Cardiac muscle cell (in vitro differentiated cells and primary cell): ENCODE data around the gene ZBTB46. TPM values are rescaled to one million over a fixed set of nuclear protein-coding genes. Genes with fewer than 3 reads are reported as not detected.
A peak's percentile ranks its signal among the peaks of the same experiment; 100 is the strongest.

Source experiments
- DNase-seq, 2 donors: peaks; one replicate each; pipeline versions ENCODE4 v3.0.0 to v3.0.0-alpha.2; 2010 to 2017; ENCODE audit warnings: low read depth in 1 of 2, low spot score in 1 of 2
- H3K27ac ChIP-seq: fragments of 200-600 bp; sonication (generic); 2 replicates; pipeline ENCODE4 v1.5.1; 2016
- H3K27me3 ChIP-seq: fragments of 200-600 bp; sonication (generic); 2 replicates; pipeline ENCODE4 v1.6.0; 2016; ENCODE audit warnings: control low read depth
- H3K36me3 ChIP-seq: fragments of 200-600 bp; sonication (generic); 2 replicates; pipeline ENCODE4 v1.5.1; 2016; ENCODE audit warnings: control low read depth
- H3K4me1 ChIP-seq: fragments of 200-600 bp; sonication (generic); 2 replicates; pipeline ENCODE4 v1.8.1; 2017; ENCODE audit warnings: low read depth, mild to moderate bottlenecking, mixed run types
- H3K4me3 ChIP-seq: fragments of 200-600 bp; sonication (generic); 2 replicates; pipeline ENCODE4 v1.5.1; 2016; ENCODE audit warnings: mild to moderate bottlenecking
- H3K9me3 ChIP-seq: fragments of 200-600 bp; sonication (generic); 2 replicates; pipeline ENCODE4 v1.5.1; 2017; ENCODE audit warnings: low read depth, mild to moderate bottlenecking, control low read depth
- polyA plus RNA-seq: library from polyadenylated mRNA; unstranded; fragments of >200 nt; fragmentation: Nextera tagmentation; extraction: Ambion mirVana; gene quantifications from 2 replicates; pipeline ENCODE4 v1.2.1, GENCODE V29; 2016
- total RNA-seq: library from RNA; depleted of rRNA; stranded (reverse); fragments of >200 nt; gene quantifications from 2 replicates; pipeline ENCODE4 v1.2.3, GENCODE V29; 2016
- TF ChIP-seq, protein P1 (sequence below): IDR thresholded peaks from 2 replicates; pipeline ENCODE4 v1.5.1; 2012; ENCODE audit warnings: low read depth, mild to moderate bottlenecking, low read length

Gene ZBTB46
- total and polyA plus RNA-seq, 2 experiments from 2014 or later, result 24.1 to 53.4 TPM

DNA sequence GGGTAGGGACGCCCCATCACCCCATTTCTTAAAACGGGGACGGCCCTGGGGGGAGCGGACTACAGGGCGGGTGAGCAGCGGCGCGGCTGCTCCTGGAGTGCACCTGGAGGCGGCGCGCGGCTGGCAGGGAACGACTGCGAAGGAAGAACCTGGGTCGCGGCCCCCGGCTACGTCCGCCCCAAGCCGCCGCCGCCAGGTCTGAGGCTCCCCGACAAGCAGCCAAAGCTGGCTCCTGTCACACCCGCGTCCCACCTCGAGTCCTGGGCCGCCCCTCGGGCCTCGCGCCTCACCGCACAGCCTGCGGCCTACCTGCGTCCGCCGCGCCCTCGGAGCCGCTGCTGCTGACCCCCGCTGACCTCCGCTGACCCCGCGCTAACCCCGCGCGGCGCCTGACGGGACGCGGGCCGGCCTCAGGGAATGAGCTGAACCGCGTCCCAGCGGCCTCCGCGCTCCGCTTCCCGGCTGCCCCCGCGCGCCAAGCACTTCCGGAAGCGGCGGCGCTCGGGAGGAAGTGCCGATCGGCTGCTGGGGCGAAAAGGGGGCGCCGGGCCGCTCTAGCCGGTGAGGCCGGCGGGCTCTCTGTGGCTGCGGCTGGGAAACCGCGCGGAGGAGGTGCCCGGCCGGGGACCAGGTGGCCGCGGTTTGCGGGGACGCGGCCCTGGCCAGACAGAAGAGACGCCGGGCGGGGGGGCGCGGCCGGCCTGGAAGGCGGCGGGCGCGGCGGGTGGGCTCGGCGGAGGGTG, 123.3 kb downstream of the ZBTB46 start, which contains the start of the genes ARFRP1 and ZGPAT:
Gene ARFRP1, minus strand, starts transcription at position 419 of the 743 bp plus-strand sequence. CDS start 885 bp downstream, outside the sequence.
Gene ZGPAT, plus strand, starts transcription at position 482 of the 743 bp plus-strand sequence. CDS start 542 bp downstream, outside the sequence.
- H3K4me1 ChIP-seq, result peaks cover 12% of the 10 kb centered on the region
- H3K9me3 ChIP-seq, result no peaks in the 10 kb centered on the region
- TF ChIP-seq, protein P1, sequence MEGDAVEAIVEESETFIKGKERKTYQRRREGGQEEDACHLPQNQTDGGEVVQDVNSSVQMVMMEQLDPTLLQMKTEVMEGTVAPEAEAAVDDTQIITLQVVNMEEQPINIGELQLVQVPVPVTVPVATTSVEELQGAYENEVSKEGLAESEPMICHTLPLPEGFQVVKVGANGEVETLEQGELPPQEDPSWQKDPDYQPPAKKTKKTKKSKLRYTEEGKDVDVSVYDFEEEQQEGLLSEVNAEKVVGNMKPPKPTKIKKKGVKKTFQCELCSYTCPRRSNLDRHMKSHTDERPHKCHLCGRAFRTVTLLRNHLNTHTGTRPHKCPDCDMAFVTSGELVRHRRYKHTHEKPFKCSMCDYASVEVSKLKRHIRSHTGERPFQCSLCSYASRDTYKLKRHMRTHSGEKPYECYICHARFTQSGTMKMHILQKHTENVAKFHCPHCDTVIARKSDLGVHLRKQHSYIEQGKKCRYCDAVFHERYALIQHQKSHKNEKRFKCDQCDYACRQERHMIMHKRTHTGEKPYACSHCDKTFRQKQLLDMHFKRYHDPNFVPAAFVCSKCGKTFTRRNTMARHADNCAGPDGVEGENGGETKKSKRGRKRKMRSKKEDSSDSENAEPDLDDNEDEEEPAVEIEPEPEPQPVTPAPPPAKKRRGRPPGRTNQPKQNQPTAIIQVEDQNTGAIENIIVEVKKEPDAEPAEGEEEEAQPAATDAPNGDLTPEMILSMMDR, result no peak
- peak within 1 kb of the TSS; percentile 87 for H3K4me3 ChIP-seq
- peak; percentile 88 to 95 for DNase-seq
- H3K36me3 ChIP-seq, result peaks cover 32% of the 10 kb centered on the region
- no peaks in the 10 kb centered on the region for H3K27me3 ChIP-seq
- peak within 1 kb of the TSS; percentile 91 for H3K27ac ChIP-seq

DNA sequence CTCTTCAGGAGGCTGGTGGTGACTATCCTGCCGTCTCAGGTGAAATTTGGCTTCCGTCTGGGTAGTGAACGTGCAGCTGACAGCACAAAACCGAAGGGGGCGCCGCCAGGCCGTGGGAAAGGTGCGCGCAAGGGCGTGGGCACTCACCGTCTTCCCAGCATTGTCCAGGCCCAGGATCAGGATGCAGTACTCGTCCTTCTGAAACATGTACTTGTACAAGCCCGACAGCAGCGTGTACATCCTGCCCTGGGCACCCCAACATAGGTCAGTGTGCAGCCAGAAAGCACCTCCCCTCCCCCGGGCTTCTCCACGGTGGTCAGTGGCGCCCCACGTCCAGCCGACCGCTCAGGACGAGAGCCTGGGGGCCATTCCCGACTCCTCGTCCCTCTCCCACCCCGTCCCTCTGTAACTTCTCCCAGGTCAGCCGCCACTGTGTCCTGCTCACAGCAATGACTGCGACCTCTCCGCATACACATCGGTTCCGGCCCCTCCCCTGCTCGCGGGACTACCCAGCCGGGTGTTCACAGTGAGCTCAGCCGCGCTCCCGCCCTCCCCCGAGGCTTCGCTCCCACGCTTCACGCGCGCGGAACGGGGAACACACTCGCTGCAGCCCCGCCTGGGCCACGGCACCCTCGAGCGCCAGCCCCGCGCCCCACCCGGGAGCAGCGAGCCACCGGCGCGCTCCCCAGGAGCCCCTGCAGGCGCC, 124.1 kb downstream of the ZBTB46 start:
- peak overlapping the region; percentile 87 for H3K4me3 ChIP-seq
- TF ChIP-seq, protein P1, result peak; percentile 31
- H3K9me3 ChIP-seq, result no peaks in the 10 kb centered on the region
- H3K27ac ChIP-seq, result peak overlapping the region; percentile 91
- peaks cover 26% of the 10 kb centered on the region for H3K36me3 ChIP-seq
- H3K4me1 ChIP-seq, result peaks cover 12% of the 10 kb centered on the region
- H3K27me3 ChIP-seq, result no peaks in the 10 kb centered on the region
- peak in 1 of 2 donors; percentile 40 for DNase-seq

DNA sequence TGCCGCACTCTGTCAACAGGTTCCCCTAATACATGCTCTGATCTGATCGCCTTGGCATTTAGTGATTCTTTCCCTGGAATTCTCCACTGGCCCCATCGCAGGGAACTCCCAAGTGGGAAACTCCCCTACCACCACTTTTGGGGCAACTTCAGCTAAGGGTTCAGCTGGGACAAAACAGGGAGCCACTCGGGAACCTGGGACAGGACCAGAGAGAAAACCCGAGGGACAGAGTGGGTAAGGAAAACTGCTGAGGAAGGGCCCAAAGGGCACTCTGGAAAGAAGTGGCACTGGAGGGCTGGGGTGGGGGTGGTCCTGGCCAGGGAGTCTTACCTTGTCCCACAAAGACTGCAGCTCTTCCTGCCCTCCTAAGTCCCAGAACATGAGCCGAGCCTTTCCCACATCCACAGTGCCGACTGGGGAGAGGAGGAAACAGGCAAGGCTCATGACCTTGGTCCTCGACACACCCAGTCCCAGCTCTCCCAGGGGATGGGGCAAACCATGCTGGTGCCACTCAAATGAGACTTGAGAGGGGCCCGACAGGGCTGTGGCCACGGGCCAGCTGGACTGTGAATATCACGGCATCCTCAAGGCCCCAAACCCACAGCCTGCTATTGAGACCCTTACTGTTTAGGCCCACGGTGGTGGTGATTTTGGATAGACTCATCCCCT, 124.9 kb downstream of the ZBTB46 start:
- no peaks in the 10 kb centered on the region for H3K27me3 ChIP-seq
- no peak for DNase-seq
- H3K36me3 ChIP-seq, result peaks cover 24% of the 10 kb centered on the region
- TF ChIP-seq, protein P1, result no peak
- H3K27ac ChIP-seq, result peak overlapping the region; percentile 91
- no peaks in the 10 kb centered on the region for H3K9me3 ChIP-seq
- H3K4me3 ChIP-seq, result peak overlapping the region; percentile 87
- peaks cover 12% of the 10 kb centered on the region for H3K4me1 ChIP-seq

DNA sequence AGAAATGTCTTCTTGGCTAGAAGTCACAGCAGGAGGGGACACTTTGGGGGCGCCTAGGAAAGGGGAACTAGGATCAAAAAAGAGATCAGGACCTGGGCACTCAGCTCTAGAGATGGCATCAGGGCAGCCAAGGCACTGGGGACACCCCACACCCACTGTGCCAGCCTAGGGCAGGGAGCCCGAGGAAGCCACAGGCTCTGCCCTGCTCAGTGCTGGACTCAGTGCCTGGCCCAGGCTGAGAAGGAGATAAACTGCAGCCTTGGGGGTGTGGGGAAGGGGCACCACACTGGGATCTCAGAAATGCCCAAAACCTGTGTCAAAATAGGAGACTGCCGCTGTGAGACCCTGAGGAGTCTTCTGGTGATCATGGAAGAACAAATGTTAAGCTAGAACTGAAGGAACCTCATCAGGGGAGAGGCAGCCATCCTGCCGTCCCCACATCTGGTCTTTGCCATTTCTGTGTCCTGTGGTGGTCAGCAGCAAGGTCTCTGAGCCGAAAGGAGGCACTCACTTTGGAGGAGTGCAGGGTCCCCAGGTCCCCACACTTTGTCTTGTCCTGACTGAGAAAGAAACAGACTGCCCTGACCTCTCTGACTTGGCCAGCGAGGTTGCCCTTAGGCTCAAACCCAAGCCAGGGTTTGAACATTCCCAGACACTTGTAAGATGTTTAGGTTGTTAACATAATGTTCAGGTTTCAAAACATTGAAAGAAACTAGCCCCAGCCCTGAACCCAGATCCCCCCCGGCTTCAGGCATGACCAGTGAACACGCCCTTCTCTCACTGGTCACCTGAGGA, 125.6 kb downstream of the ZBTB46 start:
- DNase-seq, result no peak
- no peak overlapping the region for H3K4me3 ChIP-seq
- H3K4me1 ChIP-seq, result peaks cover 12% of the 10 kb centered on the region
- peaks cover 22% of the 10 kb centered on the region for H3K36me3 ChIP-seq
- no peaks in the 10 kb centered on the region for H3K9me3 ChIP-seq
- no peak overlapping the region for H3K27ac ChIP-seq
- TF ChIP-seq, protein P1, result no peak
- no peaks in the 10 kb centered on the region for H3K27me3 ChIP-seq

DNA sequence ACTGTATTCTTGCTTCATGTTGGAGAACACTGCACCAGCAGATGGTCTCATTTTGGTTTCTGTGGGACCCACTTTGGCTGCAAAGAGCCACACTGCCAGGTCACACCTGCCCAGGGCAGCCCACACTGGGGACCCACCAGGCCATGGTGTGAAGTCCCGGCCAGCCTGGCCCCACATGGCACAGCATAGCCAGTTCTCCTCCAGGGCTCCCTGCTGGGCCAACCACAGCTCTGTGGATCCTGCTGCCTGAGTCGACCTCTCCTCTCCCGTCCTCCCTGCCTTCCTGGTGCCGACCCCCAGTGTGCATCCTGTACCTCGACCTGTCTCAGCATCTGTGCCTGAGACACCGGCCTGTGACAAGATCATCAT, 126.3 kb downstream of the ZBTB46 start:
- Histone ChIP-seq H3K9me3 (no peaks in the 10 kb centered on the region), H3K27me3 (no peaks in the 10 kb centered on the region), H3K4me3 (no peak overlapping the region), H3K4me1 (peaks cover 12% of the 10 kb centered on the region), H3K36me3 (peaks cover 18% of the 10 kb centered on the region), H3K27ac (no peak overlapping the region)
- TF ChIP-seq, protein P1, result no peak
- DNase-seq, result no peak
